Tibial nerve (tissue), 4 donors: Measurements from ENCODE around the gene HDGF.

Experiments used
- EP300 ChIP-seq, 2 donors: sonication (generic); formaldehyde crosslinking; IDR thresholded peaks; one replicate each; pipeline ENCODE4 v1.6.1; 2017; ENCODE audit warnings: antibody characterized with exemption in 2 of 2, mild to moderate bottlenecking in 1 of 2
- POLR2A ChIP-seq, 2 donors: fragments of 450-650 bp; IDR thresholded peaks; one replicate each; pipeline ENCODE4 v1.6.1; 2017; ENCODE audit warnings: antibody characterized with exemption in 2 of 2, mild to moderate bottlenecking in 2 of 2, moderate library complexity in 2 of 2
- TF ChIP-seq, protein P1 (sequence below), 5 experiments: fragments of 200-600 bp in 3 of 5; fragments of 450-650 bp in 2 of 5; sonication (generic) in 3 of 5; IDR thresholded peaks; one replicate each; pipeline ENCODE4 v1.5.1; 2016 to 2019; ENCODE audit warnings: antibody characterized with exemption in 5 of 5, mild to moderate bottlenecking in 3 of 5, moderate library complexity in 2 of 5

DNA sequence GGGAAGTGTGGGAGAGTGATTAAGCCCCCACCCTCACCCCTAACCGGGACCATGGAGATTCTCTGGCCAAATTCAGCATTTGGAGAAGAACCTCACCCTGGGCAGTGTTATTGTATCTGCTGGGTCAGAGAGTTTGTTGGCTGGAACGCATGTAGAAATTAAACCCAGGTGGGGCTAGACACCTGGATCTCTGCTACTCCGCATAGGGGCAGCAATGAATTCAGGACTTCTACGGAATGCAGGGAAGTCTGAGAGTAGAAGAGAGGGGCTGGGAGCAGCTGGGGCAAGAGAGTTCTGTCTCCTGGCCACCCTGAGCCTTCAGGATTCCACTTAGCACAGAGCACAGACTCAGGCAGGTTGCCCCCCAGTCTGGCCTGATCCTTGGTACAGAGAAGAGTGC lies 42.4 kb downstream of the HDGF start:
- TF ChIP-seq, protein P1, sequence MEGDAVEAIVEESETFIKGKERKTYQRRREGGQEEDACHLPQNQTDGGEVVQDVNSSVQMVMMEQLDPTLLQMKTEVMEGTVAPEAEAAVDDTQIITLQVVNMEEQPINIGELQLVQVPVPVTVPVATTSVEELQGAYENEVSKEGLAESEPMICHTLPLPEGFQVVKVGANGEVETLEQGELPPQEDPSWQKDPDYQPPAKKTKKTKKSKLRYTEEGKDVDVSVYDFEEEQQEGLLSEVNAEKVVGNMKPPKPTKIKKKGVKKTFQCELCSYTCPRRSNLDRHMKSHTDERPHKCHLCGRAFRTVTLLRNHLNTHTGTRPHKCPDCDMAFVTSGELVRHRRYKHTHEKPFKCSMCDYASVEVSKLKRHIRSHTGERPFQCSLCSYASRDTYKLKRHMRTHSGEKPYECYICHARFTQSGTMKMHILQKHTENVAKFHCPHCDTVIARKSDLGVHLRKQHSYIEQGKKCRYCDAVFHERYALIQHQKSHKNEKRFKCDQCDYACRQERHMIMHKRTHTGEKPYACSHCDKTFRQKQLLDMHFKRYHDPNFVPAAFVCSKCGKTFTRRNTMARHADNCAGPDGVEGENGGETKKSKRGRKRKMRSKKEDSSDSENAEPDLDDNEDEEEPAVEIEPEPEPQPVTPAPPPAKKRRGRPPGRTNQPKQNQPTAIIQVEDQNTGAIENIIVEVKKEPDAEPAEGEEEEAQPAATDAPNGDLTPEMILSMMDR (IDR thresholded peaks at IDR 0.05) = no peak
- TF ChIP-seq POLR2A (IDR thresholded peaks at IDR 0.05) (no peak), EP300 (IDR thresholded peaks at IDR 0.05) (no peak)
